Gastrocnemius medialis (tissue), 4 donors: ENCODE results near the gene HDAC4.

ENCODE experiments used
- CTCF ChIP-seq, 5 experiments: fragments of 450-650 bp in 3 of 5; fragments of 200-600 bp in 2 of 5; sonication (generic) in 2 of 5; IDR thresholded peaks in 4 of 5; conservative IDR thresholded peaks in 1 of 5; 1 replicate in 4 of 5; 2 replicates in 1 of 5; pipeline ENCODE4 v1.5.1; 2016 to 2019; ENCODE audit warnings: antibody characterized with exemption in 5 of 5, mild to moderate bottlenecking in 3 of 5, moderate library complexity in 3 of 5
- POLR2A ChIP-seq, 2 donors: fragments of 450-650 bp; IDR thresholded peaks; one replicate each; pipeline ENCODE4 v1.6.1; 2017; ENCODE audit warnings: antibody characterized with exemption in 2 of 2, mild to moderate bottlenecking in 2 of 2, moderate library complexity in 2 of 2

GRCh38 chr2:239222706-239223309, 178.0 kb downstream of the HDAC4 start:
- TF ChIP-seq CTCF (IDR thresholded peaks at IDR 0.05 in 4 of 5, conservative IDR thresholded peaks at IDR 0.05 in 1 of 5) (no peak), POLR2A (IDR thresholded peaks at IDR 0.05) (no peak)
